GM12892 (cell line): ENCODE measurements around the gene TPSD1.

ENCODE experiments used
- POLR2A ChIP-seq: IDR thresholded peaks from 2 replicates; pipeline ENCODE4 v1.6.1; 2011; ENCODE audit warnings: low read depth, low read length, control low read depth
- POLR2AphosphoS5 ChIP-seq: IDR thresholded peaks from 2 replicates; pipeline ENCODE4 v1.6.1; 2011; ENCODE audit warnings: low read depth, low read length, control low read depth

DNA sequence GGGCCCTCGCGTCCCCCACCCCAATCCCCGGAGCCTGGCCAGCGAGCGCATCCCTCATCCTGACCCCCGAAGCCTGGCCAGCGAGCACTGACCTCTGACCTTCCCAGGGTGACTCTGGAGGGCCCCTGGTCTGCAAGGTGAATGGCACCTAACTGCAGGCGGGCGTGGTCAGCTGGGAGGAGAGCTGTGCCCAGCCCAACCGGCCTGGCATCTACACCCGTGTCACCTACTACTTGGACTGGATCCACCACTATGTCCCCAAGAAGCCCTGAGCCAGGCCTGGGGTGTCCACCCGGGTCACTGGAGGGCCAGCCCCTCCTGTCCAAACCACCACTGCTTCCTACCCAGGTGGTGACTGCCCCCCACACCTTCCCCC lies 2.3 kb downstream of the TPSD1 start:
- no peak for TF ChIP-seq POLR2AphosphoS5
- TF ChIP-seq POLR2A: no peak
